ENCODE measurements around the gene MCF2L.

The MCF2L gene

GRCh38 chr13:113040031-113040430, 71.0 kb downstream of the MCF2L start:
- H3K27ac ChIP-seq (replicated peaks), result no peak overlapping the region
- TF ChIP-seq GABPA (IDR thresholded peaks at IDR 0.05; ENCODE audit: low read depth) (no peak), POLR2AphosphoS5 (IDR thresholded peaks at IDR 0.05; ENCODE audit: low read depth) (no peak), SPI1 (IDR thresholded peaks at IDR 0.05; ENCODE audit: borderline replicate concordance, low read depth) (no peak)
- TF ChIP-seq, protein P1, sequence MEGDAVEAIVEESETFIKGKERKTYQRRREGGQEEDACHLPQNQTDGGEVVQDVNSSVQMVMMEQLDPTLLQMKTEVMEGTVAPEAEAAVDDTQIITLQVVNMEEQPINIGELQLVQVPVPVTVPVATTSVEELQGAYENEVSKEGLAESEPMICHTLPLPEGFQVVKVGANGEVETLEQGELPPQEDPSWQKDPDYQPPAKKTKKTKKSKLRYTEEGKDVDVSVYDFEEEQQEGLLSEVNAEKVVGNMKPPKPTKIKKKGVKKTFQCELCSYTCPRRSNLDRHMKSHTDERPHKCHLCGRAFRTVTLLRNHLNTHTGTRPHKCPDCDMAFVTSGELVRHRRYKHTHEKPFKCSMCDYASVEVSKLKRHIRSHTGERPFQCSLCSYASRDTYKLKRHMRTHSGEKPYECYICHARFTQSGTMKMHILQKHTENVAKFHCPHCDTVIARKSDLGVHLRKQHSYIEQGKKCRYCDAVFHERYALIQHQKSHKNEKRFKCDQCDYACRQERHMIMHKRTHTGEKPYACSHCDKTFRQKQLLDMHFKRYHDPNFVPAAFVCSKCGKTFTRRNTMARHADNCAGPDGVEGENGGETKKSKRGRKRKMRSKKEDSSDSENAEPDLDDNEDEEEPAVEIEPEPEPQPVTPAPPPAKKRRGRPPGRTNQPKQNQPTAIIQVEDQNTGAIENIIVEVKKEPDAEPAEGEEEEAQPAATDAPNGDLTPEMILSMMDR (IDR thresholded peaks at IDR 0.05; ENCODE audit: insufficient read depth, low read length), result no peak
- TF ChIP-seq, protein P2, sequence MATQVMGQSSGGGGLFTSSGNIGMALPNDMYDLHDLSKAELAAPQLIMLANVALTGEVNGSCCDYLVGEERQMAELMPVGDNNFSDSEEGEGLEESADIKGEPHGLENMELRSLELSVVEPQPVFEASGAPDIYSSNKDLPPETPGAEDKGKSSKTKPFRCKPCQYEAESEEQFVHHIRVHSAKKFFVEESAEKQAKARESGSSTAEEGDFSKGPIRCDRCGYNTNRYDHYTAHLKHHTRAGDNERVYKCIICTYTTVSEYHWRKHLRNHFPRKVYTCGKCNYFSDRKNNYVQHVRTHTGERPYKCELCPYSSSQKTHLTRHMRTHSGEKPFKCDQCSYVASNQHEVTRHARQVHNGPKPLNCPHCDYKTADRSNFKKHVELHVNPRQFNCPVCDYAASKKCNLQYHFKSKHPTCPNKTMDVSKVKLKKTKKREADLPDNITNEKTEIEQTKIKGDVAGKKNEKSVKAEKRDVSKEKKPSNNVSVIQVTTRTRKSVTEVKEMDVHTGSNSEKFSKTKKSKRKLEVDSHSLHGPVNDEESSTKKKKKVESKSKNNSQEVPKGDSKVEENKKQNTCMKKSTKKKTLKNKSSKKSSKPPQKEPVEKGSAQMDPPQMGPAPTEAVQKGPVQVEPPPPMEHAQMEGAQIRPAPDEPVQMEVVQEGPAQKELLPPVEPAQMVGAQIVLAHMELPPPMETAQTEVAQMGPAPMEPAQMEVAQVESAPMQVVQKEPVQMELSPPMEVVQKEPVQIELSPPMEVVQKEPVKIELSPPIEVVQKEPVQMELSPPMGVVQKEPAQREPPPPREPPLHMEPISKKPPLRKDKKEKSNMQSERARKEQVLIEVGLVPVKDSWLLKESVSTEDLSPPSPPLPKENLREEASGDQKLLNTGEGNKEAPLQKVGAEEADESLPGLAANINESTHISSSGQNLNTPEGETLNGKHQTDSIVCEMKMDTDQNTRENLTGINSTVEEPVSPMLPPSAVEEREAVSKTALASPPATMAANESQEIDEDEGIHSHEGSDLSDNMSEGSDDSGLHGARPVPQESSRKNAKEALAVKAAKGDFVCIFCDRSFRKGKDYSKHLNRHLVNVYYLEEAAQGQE (IDR thresholded peaks at IDR 0.05; ENCODE audit: insufficient replicate concordance, low read depth), result no peak
- no peak overlapping the region for H3K4me3 ChIP-seq (replicated peaks; ENCODE audit: insufficient read depth, low read length)
- H3K27me3 ChIP-seq (ENCODE audit: insufficient read depth, poor library complexity, severe bottlenecking), result peaks cover 8% of the 10 kb centered on the region
- DNase-seq (ENCODE audit: low read depth in 1 of 2, low spot score in 1 of 2), result no peak

GRCh38 chr13:113040597-113041292, 71.7 kb downstream of the MCF2L start:
- H3K27me3 ChIP-seq (ENCODE audit: insufficient read depth, poor library complexity, severe bottlenecking), result peaks cover 8% of the 10 kb centered on the region
- no peak for DNase-seq (ENCODE audit: low read depth in 1 of 2, low spot score in 1 of 2)
- H3K27ac ChIP-seq (replicated peaks), result no peak overlapping the region
- no peak overlapping the region for H3K4me3 ChIP-seq (replicated peaks; ENCODE audit: insufficient read depth, low read length)
- TF ChIP-seq SPI1 (IDR thresholded peaks at IDR 0.05; ENCODE audit: borderline replicate concordance, low read depth) (no peak), POLR2AphosphoS5 (IDR thresholded peaks at IDR 0.05; ENCODE audit: low read depth) (no peak), GABPA (IDR thresholded peaks at IDR 0.05; ENCODE audit: low read depth) (no peak)
- TF ChIP-seq, protein P2 (IDR thresholded peaks at IDR 0.05; ENCODE audit: insufficient replicate concordance, low read depth), result no peak
- TF ChIP-seq, protein P1 (IDR thresholded peaks at IDR 0.05; ENCODE audit: insufficient read depth, low read length), result no peak

- TF ChIP-seq POLR2AphosphoS5 (IDR thresholded peaks at IDR 0.05; ENCODE audit: low read depth), result no peak
- TF ChIP-seq, protein P2 (IDR thresholded peaks at IDR 0.05; ENCODE audit: insufficient replicate concordance, low read depth), result no peak
- TF ChIP-seq, protein P1 (IDR thresholded peaks at IDR 0.05; ENCODE audit: insufficient read depth, low read length), result no peak
- TF ChIP-seq SPI1 (IDR thresholded peaks at IDR 0.05; ENCODE audit: borderline replicate concordance, low read depth), result no peak
- TF ChIP-seq GABPA (IDR thresholded peaks at IDR 0.05; ENCODE audit: low read depth), result no peak
- H3K4me3 ChIP-seq (replicated peaks; ENCODE audit: insufficient read depth, low read length), result no peak overlapping the region
- H3K27me3 ChIP-seq (ENCODE audit: insufficient read depth, poor library complexity, severe bottlenecking), result peaks cover 10% of the 10 kb centered on the region
- no peak for DNase-seq (ENCODE audit: low read depth in 1 of 2, low spot score in 1 of 2)
- no peak overlapping the region for H3K27ac ChIP-seq (replicated peaks)
These were observed 72.3 kb downstream of the MCF2L start for GRCh38 chr13:113041293-113041690.

Data from HL-60 (cell line).